Measurements from ENCODE around the gene HEPACAM.

Gene HEPACAM

DNA sequence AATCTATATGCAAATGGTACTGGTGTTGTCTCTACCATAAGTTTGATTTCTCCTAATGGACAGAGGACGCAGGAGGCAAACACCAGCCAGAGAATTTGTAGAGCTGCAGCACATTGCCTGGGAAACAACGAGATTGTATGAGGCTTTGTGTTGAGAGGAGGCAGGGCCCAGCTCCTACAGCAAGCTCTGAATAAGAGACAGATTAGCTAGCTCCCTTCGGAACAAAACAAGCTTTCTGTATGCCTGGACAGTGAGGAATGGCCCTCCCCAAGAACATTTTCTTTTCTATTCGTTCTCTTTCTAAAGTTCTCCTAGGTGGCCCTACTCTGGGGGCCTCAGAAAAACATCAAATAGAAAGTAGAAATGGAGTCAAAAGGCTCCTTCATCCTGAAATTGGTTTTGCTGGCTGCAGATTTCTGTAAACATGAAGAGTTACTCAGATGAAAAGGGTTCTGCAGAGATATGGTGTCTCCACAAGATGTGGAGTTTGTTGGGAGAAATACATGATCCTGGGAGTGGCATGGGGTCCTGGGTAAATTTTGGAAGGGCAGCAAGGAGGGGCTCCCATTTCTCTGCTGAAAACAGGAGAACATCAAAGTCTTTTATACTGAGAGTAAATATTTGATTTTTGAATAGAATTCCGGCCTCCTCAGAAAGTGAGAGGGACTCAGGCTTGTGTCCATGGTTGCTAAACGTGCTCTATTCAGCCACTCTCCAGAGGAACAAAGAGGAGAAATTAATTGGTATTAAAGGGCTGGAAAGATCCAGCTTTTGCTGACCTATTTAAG, 6.8 kb upstream of the HEPACAM start:
- TF ChIP-seq, protein P1, sequence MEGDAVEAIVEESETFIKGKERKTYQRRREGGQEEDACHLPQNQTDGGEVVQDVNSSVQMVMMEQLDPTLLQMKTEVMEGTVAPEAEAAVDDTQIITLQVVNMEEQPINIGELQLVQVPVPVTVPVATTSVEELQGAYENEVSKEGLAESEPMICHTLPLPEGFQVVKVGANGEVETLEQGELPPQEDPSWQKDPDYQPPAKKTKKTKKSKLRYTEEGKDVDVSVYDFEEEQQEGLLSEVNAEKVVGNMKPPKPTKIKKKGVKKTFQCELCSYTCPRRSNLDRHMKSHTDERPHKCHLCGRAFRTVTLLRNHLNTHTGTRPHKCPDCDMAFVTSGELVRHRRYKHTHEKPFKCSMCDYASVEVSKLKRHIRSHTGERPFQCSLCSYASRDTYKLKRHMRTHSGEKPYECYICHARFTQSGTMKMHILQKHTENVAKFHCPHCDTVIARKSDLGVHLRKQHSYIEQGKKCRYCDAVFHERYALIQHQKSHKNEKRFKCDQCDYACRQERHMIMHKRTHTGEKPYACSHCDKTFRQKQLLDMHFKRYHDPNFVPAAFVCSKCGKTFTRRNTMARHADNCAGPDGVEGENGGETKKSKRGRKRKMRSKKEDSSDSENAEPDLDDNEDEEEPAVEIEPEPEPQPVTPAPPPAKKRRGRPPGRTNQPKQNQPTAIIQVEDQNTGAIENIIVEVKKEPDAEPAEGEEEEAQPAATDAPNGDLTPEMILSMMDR (IDR thresholded peaks at IDR 0.05; ENCODE audit: extremely low read depth, missing control alignments) = no peak
- no peak for DNase-seq (ENCODE audit: low spot score)

DNA sequence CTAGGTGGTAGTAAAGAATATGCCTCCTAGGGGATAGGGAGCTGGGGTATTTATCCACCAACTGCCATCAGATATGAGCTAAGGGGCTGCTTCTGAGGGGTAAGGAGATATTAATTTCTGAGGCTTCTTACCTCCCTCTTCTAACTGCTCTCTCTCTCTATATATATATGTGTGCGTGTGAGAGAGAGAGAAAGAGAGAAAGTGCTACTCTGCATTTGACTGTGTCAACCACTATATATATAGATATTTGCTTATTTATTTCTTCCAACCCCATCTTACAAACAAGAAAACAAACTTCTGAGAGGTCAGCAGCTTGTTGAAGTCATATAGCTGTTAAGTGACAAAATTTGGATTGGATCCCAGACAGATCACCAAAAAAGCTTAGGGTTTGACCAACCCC, 5.9 kb upstream of the HEPACAM start:
- TF ChIP-seq, protein P1 (IDR thresholded peaks at IDR 0.05; ENCODE audit: extremely low read depth, missing control alignments) = no peak
- no peak for DNase-seq (ENCODE audit: low spot score)

DNA sequence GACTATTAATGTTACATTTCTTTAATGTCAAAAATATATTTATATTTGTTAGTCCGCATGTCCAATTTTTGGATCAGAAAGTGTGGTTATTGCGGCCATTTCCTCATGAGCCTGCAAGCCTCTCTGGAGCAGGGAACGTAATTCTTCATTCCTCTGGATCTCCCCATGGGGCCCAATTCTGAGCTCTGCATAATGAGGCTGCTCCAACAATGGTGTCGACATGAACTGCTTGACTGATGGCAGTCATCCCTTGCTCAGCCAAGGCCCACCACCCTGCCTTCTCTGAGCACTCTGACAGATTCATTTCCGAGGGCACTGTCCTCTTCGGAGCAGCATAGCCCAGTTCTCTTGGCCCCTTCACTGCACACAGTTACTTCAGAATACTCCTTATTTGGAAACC, 3.1 kb upstream of the HEPACAM start:
- TF ChIP-seq, protein P1 (IDR thresholded peaks at IDR 0.05; ENCODE audit: extremely low read depth, missing control alignments) = no peak

DNA sequence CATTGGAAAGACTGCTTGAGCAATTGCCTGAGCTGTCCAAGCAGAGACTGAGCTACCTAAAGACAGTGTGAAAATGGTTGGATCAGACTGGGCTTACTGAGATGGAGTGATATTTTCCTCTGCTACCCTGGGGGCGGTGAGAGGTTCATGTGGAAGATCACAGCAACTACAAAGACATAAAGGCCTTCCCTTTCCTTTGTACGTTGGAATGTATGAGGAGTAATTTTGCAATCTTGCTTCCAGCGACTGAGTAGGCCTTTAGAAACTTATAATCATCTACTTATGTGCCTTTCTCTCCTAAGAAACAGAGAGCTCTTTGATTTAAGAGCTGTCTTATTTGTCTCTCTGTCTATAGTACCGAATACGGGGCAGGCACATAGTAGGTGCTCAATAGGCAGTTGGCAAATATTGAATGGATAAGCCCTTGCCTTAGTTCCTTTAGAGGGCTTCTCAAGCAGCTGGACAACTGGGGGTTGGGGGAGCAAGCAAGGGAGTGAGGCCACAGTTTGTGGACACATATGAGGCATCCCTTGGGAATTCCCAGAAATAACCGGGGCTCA, 2.4 kb upstream of the HEPACAM start:
- DNase-seq (ENCODE audit: low spot score) = no peak
- TF ChIP-seq, protein P1 (IDR thresholded peaks at IDR 0.05; ENCODE audit: extremely low read depth, missing control alignments) = no peak

More for the DNA sequence above, 3.1 kb upstream of the HEPACAM start:
- no peak for DNase-seq (ENCODE audit: low spot score)

DNA sequence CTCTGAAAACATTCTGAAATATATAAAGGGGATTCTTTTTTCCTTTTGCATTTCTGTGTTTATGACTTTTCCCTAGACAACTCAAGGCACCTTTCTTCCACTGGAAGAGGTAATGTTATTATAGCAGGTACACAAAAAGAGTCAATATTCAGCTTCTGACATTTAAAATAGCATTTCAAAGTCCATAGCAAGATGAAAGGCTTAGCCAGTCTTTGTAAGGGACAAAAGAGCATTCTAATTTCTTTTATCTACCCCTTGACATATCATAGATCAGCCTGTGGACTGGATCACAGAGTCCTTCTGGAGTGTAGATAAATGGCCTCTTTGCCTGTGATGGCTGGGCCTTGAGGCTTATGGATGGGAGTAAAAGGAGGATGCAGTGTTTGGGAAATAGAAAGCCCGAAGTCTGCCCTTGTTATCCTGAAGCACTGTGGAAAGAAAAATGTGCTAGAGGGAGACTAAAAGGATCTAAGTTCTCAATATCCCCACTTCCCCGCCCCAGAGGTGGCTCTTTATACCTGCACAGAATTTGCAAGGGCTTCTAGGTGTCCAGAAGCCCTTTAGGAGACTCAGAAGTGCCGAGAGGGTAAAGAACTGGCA, 1.6 kb upstream of the HEPACAM start:
- TF ChIP-seq, protein P1 (IDR thresholded peaks at IDR 0.05; ENCODE audit: extremely low read depth, missing control alignments) = no peak
- no peak for DNase-seq (ENCODE audit: low spot score)

- TF ChIP-seq, protein P1 (IDR thresholded peaks at IDR 0.05; ENCODE audit: extremely low read depth, missing control alignments) = no peak
- DNase-seq (ENCODE audit: low spot score) = no peak
Measured at GRCh38 chr11:124934862-124935547, 842 bp downstream of the HEPACAM start.

- TF ChIP-seq, protein P1 (IDR thresholded peaks at IDR 0.05; ENCODE audit: extremely low read depth, missing control alignments) = no peak
- peak; percentile 41 for DNase-seq (ENCODE audit: low spot score)
Measured at GRCh38 chr11:124930799-124931198, 5.0 kb downstream of the HEPACAM start.

Measured in GM20000 (cell line).